ENCODE results near the gene RAB13.
"Not testable (repeated sequence)": the region's sequence is repeated elsewhere in the genome, so short reads cannot be mapped to it uniquely, and the experiment has no call there.

RAB13 gene

DNA sequence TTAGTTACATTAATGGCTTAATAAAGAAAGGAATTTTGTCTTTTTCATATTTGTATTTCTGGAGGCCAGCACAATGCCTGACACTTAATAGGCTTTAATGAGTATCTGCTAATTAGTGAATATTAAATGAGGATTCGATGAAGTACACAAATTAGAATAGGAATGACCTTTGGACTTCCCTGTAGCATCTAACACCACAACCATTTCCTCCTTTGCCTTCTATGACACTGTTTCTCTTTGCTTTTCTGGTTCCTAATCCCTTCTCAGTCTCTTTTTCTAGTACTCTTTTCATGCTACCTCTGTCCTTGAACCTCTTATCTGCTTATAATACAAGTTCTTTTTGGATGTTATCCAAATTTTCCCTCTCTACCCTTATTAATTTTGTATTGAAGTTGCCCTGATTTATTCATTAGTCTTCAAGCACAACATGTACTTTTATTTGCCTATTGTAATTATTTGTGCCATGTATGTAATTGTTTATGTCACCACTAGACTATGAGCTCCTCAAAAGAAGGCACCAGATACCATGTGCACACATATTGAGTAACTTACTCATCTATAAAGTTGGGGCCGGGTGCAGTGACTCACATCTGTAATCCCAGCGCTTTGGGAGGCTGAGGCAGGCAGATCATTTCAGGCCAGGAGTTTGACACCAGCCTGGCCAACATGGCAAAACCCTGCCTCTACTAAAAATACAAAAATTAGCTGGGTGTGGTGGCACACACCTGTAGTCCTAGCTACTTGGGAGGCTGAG is 28.2 kb upstream of the RAB13 start:
- Histone ChIP-seq H3F3A (ENCODE audit: insufficient read depth, low read length) (no peaks in the 10 kb centered on the region), H3K4me1 (ENCODE audit: low read length) (no peaks in the 10 kb centered on the region), H3K9me2 (replicated peaks; ENCODE audit: insufficient read depth, low read length) (no peaks in the 10 kb centered on the region), H4K20me1 (ENCODE audit: insufficient read depth, low read length) (no peaks in the 10 kb centered on the region), H3K79me2 (ENCODE audit: low read length) (no peaks in the 10 kb centered on the region), H2AFZ (ENCODE audit: low read length) (no peak overlapping the region; the same call in 1 of the 2 replicates), H3K27ac (ENCODE audit: low read length) (no peak overlapping the region), H3K9me3 (replicated peaks; ENCODE audit: insufficient read depth, low read length) (no peaks in the 10 kb centered on the region), H3K9ac (ENCODE audit: low read length) (no peak overlapping the region), H3K4me3 (ENCODE audit: low read length) (no peak overlapping the region), H3K27me3 (replicated peaks; ENCODE audit: insufficient read depth, low read length) (no peaks in the 10 kb centered on the region), H3K4me2 (ENCODE audit: low read depth, low read length) (no peak overlapping the region), H3K36me3 (replicated peaks; ENCODE audit: insufficient read depth, low read length) (no peaks in the 10 kb centered on the region)
- TF ChIP-seq EZH2 (optimal IDR thresholded peaks at IDR 0.05; ENCODE audit: low read depth, low read length), result no peak
- no peak for TF ChIP-seq EZH2phosphoT487 (IDR thresholded peaks at IDR 0.05; ENCODE audit: low read length)
- TF ChIP-seq, protein P1, sequence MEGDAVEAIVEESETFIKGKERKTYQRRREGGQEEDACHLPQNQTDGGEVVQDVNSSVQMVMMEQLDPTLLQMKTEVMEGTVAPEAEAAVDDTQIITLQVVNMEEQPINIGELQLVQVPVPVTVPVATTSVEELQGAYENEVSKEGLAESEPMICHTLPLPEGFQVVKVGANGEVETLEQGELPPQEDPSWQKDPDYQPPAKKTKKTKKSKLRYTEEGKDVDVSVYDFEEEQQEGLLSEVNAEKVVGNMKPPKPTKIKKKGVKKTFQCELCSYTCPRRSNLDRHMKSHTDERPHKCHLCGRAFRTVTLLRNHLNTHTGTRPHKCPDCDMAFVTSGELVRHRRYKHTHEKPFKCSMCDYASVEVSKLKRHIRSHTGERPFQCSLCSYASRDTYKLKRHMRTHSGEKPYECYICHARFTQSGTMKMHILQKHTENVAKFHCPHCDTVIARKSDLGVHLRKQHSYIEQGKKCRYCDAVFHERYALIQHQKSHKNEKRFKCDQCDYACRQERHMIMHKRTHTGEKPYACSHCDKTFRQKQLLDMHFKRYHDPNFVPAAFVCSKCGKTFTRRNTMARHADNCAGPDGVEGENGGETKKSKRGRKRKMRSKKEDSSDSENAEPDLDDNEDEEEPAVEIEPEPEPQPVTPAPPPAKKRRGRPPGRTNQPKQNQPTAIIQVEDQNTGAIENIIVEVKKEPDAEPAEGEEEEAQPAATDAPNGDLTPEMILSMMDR (IDR thresholded peaks at IDR 0.05; ENCODE audit: low read length), result no peak
- no peak for DNase-seq

DNA sequence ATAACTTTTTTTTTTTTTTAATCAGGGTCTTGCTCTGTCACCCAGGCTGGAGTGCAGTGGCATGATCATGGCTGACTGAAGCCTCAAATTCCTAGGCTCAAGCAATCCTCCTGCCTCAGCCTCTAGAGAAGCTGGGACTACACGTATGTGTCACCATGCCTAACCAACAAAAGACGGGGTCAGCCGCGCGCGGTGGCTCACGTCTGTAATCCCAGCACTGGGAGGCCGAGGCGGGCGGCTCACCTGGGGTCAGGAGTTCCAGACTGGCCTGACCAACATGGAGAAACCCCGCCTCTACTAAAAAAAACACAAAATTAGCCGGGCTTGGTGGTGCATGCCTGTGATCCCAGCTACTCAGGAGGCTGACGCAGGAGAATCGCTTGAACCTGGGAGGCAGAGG is 26.4 kb upstream of the RAB13 start:
- DNase-seq; H3K4me3 ChIP-seq (ENCODE audit: low read length); H3F3A ChIP-seq (ENCODE audit: insufficient read depth, low read length); H3K4me1 ChIP-seq (ENCODE audit: low read length); H3K27me3 ChIP-seq (replicated peaks; ENCODE audit: insufficient read depth, low read length); H3K36me3 ChIP-seq (replicated peaks; ENCODE audit: insufficient read depth, low read length); H3K27ac ChIP-seq (ENCODE audit: low read length); H3K9ac ChIP-seq (ENCODE audit: low read length); H3K9me3 ChIP-seq (replicated peaks; ENCODE audit: insufficient read depth, low read length); H3K9me2 ChIP-seq (replicated peaks; ENCODE audit: insufficient read depth, low read length); H2AFZ ChIP-seq (ENCODE audit: low read length); H3K4me2 ChIP-seq (ENCODE audit: low read depth, low read length); H3K79me2 ChIP-seq (ENCODE audit: low read length); H4K20me1 ChIP-seq (ENCODE audit: insufficient read depth, low read length): not testable (repeated sequence)

DNA sequence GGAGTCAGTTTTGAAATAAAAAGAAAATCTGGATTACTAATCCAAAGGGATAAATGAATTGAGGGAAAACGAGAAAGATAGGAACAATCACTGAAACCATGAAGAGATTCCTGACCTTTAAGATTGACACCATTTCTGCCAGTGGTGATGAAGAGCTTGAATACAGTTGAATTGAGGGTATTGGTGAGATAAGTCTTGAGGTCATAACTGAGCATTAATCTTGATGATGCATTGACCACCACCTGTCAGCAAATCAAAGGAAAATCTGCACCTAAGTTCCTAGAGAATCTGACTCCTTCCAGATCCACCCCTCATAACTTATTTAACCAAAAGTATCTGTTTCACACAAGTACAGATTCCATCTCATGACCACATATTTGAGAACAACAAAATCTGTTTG is 26.0 kb upstream of the RAB13 start:
- Histone ChIP-seq H3K9ac (ENCODE audit: low read length) (no peak overlapping the region), H3K9me2 (replicated peaks; ENCODE audit: insufficient read depth, low read length) (no peaks in the 10 kb centered on the region), H3K9me3 (replicated peaks; ENCODE audit: insufficient read depth, low read length) (no peaks in the 10 kb centered on the region), H3K4me3 (ENCODE audit: low read length) (no peak overlapping the region), H2AFZ (ENCODE audit: low read length) (no peak overlapping the region), H3F3A (ENCODE audit: insufficient read depth, low read length) (no peaks in the 10 kb centered on the region), H3K36me3 (replicated peaks; ENCODE audit: insufficient read depth, low read length) (no peaks in the 10 kb centered on the region), H3K27me3 (replicated peaks; ENCODE audit: insufficient read depth, low read length) (no peaks in the 10 kb centered on the region), H3K4me1 (ENCODE audit: low read length) (no peaks in the 10 kb centered on the region), H3K79me2 (ENCODE audit: low read length) (no peaks in the 10 kb centered on the region), H3K4me2 (ENCODE audit: low read depth, low read length) (no peak overlapping the region), H3K27ac (ENCODE audit: low read length) (no peak overlapping the region), H4K20me1 (ENCODE audit: insufficient read depth, low read length) (no peaks in the 10 kb centered on the region)
- no peak for DNase-seq
- TF ChIP-seq EZH2phosphoT487 (IDR thresholded peaks at IDR 0.05; ENCODE audit: low read length), result no peak
- TF ChIP-seq EZH2 (optimal IDR thresholded peaks at IDR 0.05; ENCODE audit: low read depth, low read length), result no peak
- TF ChIP-seq, protein P1 (IDR thresholded peaks at IDR 0.05; ENCODE audit: low read length), result no peak

DNA sequence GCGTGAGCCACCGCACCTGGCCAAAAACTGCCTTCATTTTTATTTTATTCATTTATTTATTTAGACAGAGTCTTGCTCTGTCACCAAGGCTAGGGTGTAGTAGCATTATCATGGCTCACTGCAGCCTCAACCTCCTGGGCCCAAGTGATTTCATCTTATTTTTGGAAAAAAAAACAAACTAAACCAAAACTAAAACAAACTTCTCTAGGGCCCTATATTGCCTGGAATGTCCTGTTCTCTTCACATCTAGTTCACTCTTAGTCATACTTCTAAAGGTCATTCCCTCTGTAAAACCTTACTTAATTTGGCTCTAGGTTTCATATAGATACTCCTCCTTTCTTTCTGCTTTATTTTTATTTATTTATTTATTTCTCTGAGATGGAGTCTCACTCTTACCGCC is 20.0 kb upstream of the RAB13 start:
- Histone ChIP-seq H4K20me1 (ENCODE audit: insufficient read depth, low read length) (no peaks in the 10 kb centered on the region), H3K9me2 (replicated peaks; ENCODE audit: insufficient read depth, low read length) (no peaks in the 10 kb centered on the region), H3K4me2 (ENCODE audit: low read depth, low read length) (no peak overlapping the region), H3K79me2 (ENCODE audit: low read length) (no peaks in the 10 kb centered on the region), H3K27ac (ENCODE audit: low read length) (no peak overlapping the region), H3K4me1 (ENCODE audit: low read length) (no peaks in the 10 kb centered on the region), H2AFZ (ENCODE audit: low read length) (no peak overlapping the region), H3K36me3 (replicated peaks; ENCODE audit: insufficient read depth, low read length) (no peaks in the 10 kb centered on the region), H3K9me3 (replicated peaks; ENCODE audit: insufficient read depth, low read length) (no peaks in the 10 kb centered on the region), H3K9ac (ENCODE audit: low read length) (no peak overlapping the region), H3K4me3 (ENCODE audit: low read length) (no peak overlapping the region), H3K27me3 (replicated peaks; ENCODE audit: insufficient read depth, low read length) (no peaks in the 10 kb centered on the region), H3F3A (ENCODE audit: insufficient read depth, low read length) (no peaks in the 10 kb centered on the region)
- no peak for DNase-seq
- TF ChIP-seq, protein P1 (IDR thresholded peaks at IDR 0.05; ENCODE audit: low read length), result no peak
- no peak for TF ChIP-seq EZH2phosphoT487 (IDR thresholded peaks at IDR 0.05; ENCODE audit: low read length)
- no peak for TF ChIP-seq EZH2 (optimal IDR thresholded peaks at IDR 0.05; ENCODE audit: low read depth, low read length)
